GM23248 (cell line): ENCODE data around the gene GALNS. TPM values are rescaled to one million over a fixed set of nuclear protein-coding genes. Genes with fewer than 3 reads are reported as not detected.
"Not testable (repeated sequence)": the region's sequence is repeated elsewhere in the genome, so short reads cannot be mapped to it uniquely, and the experiment has no call there.

Experiments
- DNase-seq: peaks from one replicate; pipeline ENCODE4 v3.0.0-alpha.2; 2015
- H2AFZ ChIP-seq: fragments of 200-600 bp; sonication (generic); 2 replicates; pipeline ENCODE4 v1.6.1; 2016; ENCODE audit warnings: antibody characterized with exemption
- H3F3A ChIP-seq: fragments of 200-600 bp; sonication (generic); 2 replicates; pipeline ENCODE4 v1.6.1; 2016; ENCODE audit warnings: mild to moderate bottlenecking, antibody characterized with exemption, mixed run types; ENCODE audit not compliant: insufficient read depth
- H3K27ac ChIP-seq: fragments of 200-600 bp; sonication (generic); 2 replicates; pipeline ENCODE4 v1.5.1; 2016; ENCODE audit warnings: mild to moderate bottlenecking
- H3K27me3 ChIP-seq: fragments of 200-600 bp; sonication (generic); replicated peaks from 2 replicates; pipeline ENCODE4 v1.6.1; 2016; ENCODE audit warnings: mild to moderate bottlenecking; ENCODE audit not compliant: insufficient read depth
- H3K36me3 ChIP-seq: fragments of 200-600 bp; sonication (generic); 2 replicates; pipeline ENCODE4 v1.6.1; 2016; ENCODE audit warnings: low read depth, mild to moderate bottlenecking
- H3K4me1 ChIP-seq: fragments of 200-600 bp; sonication (generic); 2 replicates; pipeline ENCODE4 v1.6.1; 2016; ENCODE audit warnings: mild to moderate bottlenecking; ENCODE audit not compliant: insufficient read depth
- H3K4me2 ChIP-seq: fragments of 200-600 bp; sonication (generic); one replicate; pipeline ENCODE4 v1.6.1; 2016; ENCODE audit warnings: mild to moderate bottlenecking; ENCODE audit not compliant: unreplicated experiment
- H3K4me3 ChIP-seq: fragments of 200-600 bp; sonication (generic); 2 replicates; pipeline ENCODE4 v1.5.1; 2016; ENCODE audit warnings: mild to moderate bottlenecking
- H3K79me2 ChIP-seq: fragments of 200-600 bp; sonication (generic); 2 replicates; pipeline ENCODE4 v1.6.1; 2016; ENCODE audit warnings: mild to moderate bottlenecking; ENCODE audit not compliant: insufficient read depth
- H3K9ac ChIP-seq: fragments of 200-600 bp; sonication (generic); 2 replicates; pipeline ENCODE4 v1.6.1; 2016; ENCODE audit warnings: mild to moderate bottlenecking
- H3K9me2 ChIP-seq: fragments of 200-600 bp; sonication (generic); 2 replicates; pipeline ENCODE4 v1.6.1; 2016; ENCODE audit warnings: mixed run types, mild to moderate bottlenecking, moderate library complexity; ENCODE audit not compliant: insufficient read depth
- H3K9me3 ChIP-seq: fragments of 200-600 bp; sonication (generic); one replicate; pipeline ENCODE4 v1.6.1; 2017; ENCODE audit warnings: low read depth
- H4K20me1 ChIP-seq: fragments of 200-600 bp; sonication (generic); 2 replicates; pipeline ENCODE4 v1.6.0; 2016; ENCODE audit not compliant: insufficient read depth
- EZH2 ChIP-seq: fragments of 200-600 bp; sonication (generic); IDR thresholded peaks from 2 replicates; pipeline ENCODE4 v1.6.1; 2018; ENCODE audit warnings: antibody characterized with exemption, mild to moderate bottlenecking; ENCODE audit not compliant: insufficient read depth, poor library complexity, severe bottlenecking
- EZH2phosphoT487 ChIP-seq: fragments of 200-600 bp; sonication (generic); IDR thresholded peaks from 2 replicates; pipeline ENCODE4 v1.6.1; 2018; ENCODE audit warnings: antibody characterized with exemption, moderate library complexity, mild to moderate bottlenecking, low read depth; ENCODE audit not compliant: insufficient read depth
- WGBS, 2 experiments: methylation state at CpG; one replicate each; pipeline ENCODE4 v1.1.6; 2015 to 2017; ENCODE audit warnings: low lambda C conversion rate in 2 of 2, low coverage in 1 of 2; ENCODE audit errors: missing lambda C conversion rate in 2 of 2; 5-methylcytosine and 5-hydroxymethylcytosine counted together
- in situ Hi-C: fragments of 300-500 bp; cut with MboI; formaldehyde crosslinking; loops from 2 replicates; pipeline ENCODE4 v1.15.0; 2020
- polyA plus RNA-seq: library from polyadenylated mRNA; unstranded; fragments of >200 nt; fragmentation: Nextera tagmentation; extraction: Ambion mirVana; gene quantifications from 2 replicates; pipeline ENCODE4 v1.2.1, GENCODE V29; 2016
- total RNA-seq: library from RNA; depleted of rRNA; stranded (reverse); fragments of >200 nt; shearing (Covaris generic); gene quantifications from 2 replicates; pipeline ENCODE4 v1.2.3, GENCODE V29; 2014

GALNS gene
- total and polyA plus RNA-seq, 2 experiments from 2014 or later = 24.0 to 39.0 TPM

GRCh38 chr16:88790312-88791211, 66.2 kb downstream of the GALNS start:
- 22 to 27% methylated on average over 19 to 24 of the region's 24 CpGs for WGBS, 2 experiments
- peak overlapping the region; percentile 83 for H3K27ac ChIP-seq
- H3K4me1 ChIP-seq = peaks cover 25% of the 10 kb centered on the region
- in situ Hi-C loops = no loop called here
- no peaks in the 10 kb centered on the region for H4K20me1 ChIP-seq
- H2AFZ ChIP-seq = peak overlapping the region; percentile 93
- no peak for TF ChIP-seq EZH2
- no peak for TF ChIP-seq EZH2phosphoT487
- H3K9me3 ChIP-seq = no peaks in the 10 kb centered on the region
- DNase-seq = peak; percentile 85
- no peaks in the 10 kb centered on the region for H3K36me3 ChIP-seq
- H3K9ac ChIP-seq = peak overlapping the region; percentile 77
- peaks cover 10% of the 10 kb centered on the region; the same call in 1 of the 2 replicates for H3F3A ChIP-seq
- peak overlapping the region; percentile 95 for H3K4me2 ChIP-seq
- H3K79me2 ChIP-seq = 0 out of 2 replicates have a peak, but pooled peaks cover 13% of the 10 kb centered on the region
- H3K9me2 ChIP-seq = no peaks in the 10 kb centered on the region
- peak overlapping the region; percentile 61 for H3K4me3 ChIP-seq
- H3K27me3 ChIP-seq = no peaks in the 10 kb centered on the region

GRCh38 chr16:88789594-88789993, 67.2 kb downstream of the GALNS start:
- Histone ChIP-seq H3K27me3 (no peaks in the 10 kb centered on the region), H3K9me3 (no peaks in the 10 kb centered on the region), H3K79me2 (0 out of 2 replicates have a peak, but pooled peaks cover 13% of the 10 kb centered on the region), H4K20me1 (no peaks in the 10 kb centered on the region), H3K9ac (peak overlapping the region; percentile 77; the same call in 1 of the 2 replicates), H3K36me3 (no peaks in the 10 kb centered on the region), H3K9me2 (no peaks in the 10 kb centered on the region), H3K4me1 (peaks cover 25% of the 10 kb centered on the region), H3K27ac (no peak overlapping the region), H3F3A (peaks cover 10% of the 10 kb centered on the region; the same call in 1 of the 2 replicates), H2AFZ (no peak overlapping the region), H3K4me2 (no peak overlapping the region), H3K4me3 (no peak overlapping the region)
- WGBS, 2 experiments = 85 to 96% methylated on average over 6 to 7 of the region's 7 CpGs
- in situ Hi-C loops = no loop called here
- DNase-seq = no peak
- no peak for TF ChIP-seq EZH2
- no peak for TF ChIP-seq EZH2phosphoT487

- Histone ChIP-seq H3F3A (peaks cover 11% of the 10 kb centered on the region), H3K4me1 (peaks cover 25% of the 10 kb centered on the region), H3K79me2 (peaks cover 18% of the 10 kb centered on the region)
- in situ Hi-C loops, H3K4me3 ChIP-seq, H3K27me3 ChIP-seq, H3K9me3 ChIP-seq, DNase-seq, H3K4me2 ChIP-seq, H2AFZ ChIP-seq, H3K9ac ChIP-seq, H3K27ac ChIP-seq, H3K36me3 ChIP-seq, H3K9me2 ChIP-seq, H4K20me1 ChIP-seq: not testable (repeated sequence)
- whole genome bisulfite sequencing, 2 experiments = 94 to 98% methylated on average over 7 to 8 of the region's 8 CpGs
Observed at GRCh38 chr16:88788749-88789148, 68.0 kb downstream of the GALNS start.

- 81 to 84% methylated on average over 11 of the region's 11 CpGs for WGBS, 2 experiments
Observed at GRCh38 chr16:88787579-88788314, 69.0 kb downstream of the GALNS start.

More at GRCh38 chr16:88787579-88788314, 69.0 kb downstream of the GALNS start:
- H3K27me3 ChIP-seq = no peaks in the 10 kb centered on the region
- no peaks in the 10 kb centered on the region for H4K20me1 ChIP-seq
- no peaks in the 10 kb centered on the region for H3K9me3 ChIP-seq
- H3K9me2 ChIP-seq = no peaks in the 10 kb centered on the region
- H2AFZ ChIP-seq = no peak overlapping the region
- H3K4me3 ChIP-seq = no peak overlapping the region
- H3K79me2 ChIP-seq = peaks cover 28% of the 10 kb centered on the region
- H3K27ac ChIP-seq = no peak overlapping the region
- H3K9ac ChIP-seq = no peak overlapping the region
- H3F3A ChIP-seq = peaks cover 21% of the 10 kb centered on the region
- no peak for DNase-seq
- no peak overlapping the region for H3K4me2 ChIP-seq
- no peaks in the 10 kb centered on the region for H3K36me3 ChIP-seq
- H3K4me1 ChIP-seq = peaks cover 32% of the 10 kb centered on the region
- no peak for TF ChIP-seq EZH2
- TF ChIP-seq EZH2phosphoT487 = no peak
- in situ Hi-C loops = no loop called here
